ENCODE measurements around the gene UBA1.

UBA1 gene

DNA sequence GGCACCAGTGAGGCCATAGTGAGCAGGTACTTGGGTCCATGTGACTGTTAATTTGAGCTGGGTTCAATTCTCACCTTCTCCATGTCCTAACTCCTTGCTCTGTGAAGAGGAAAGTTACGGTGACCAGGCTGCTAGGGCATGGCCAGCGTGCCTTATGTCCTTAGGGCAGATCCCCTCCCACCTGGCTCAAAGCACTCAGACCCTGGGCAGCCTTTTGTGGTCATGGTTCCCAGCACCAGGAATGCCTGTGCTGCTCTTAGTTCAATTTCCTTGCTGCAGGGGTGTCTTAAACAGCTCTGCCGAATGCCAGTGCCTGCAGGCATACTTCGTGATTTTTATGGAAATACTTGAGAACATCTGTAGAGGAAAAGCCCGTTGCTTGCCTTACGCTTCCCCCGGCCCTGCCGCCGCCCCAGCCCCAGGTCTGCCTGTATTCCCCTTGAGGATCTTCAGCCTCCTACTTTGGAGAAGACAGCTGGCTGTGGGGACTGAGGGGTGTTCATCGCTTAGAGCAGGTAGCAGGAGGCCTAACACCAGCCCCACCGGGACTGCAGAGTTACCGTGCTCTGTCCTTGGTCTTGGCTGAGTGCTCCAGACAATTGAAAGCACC, 21.8 kb downstream of the UBA1 start:
- DNase-seq = no peak

DNA sequence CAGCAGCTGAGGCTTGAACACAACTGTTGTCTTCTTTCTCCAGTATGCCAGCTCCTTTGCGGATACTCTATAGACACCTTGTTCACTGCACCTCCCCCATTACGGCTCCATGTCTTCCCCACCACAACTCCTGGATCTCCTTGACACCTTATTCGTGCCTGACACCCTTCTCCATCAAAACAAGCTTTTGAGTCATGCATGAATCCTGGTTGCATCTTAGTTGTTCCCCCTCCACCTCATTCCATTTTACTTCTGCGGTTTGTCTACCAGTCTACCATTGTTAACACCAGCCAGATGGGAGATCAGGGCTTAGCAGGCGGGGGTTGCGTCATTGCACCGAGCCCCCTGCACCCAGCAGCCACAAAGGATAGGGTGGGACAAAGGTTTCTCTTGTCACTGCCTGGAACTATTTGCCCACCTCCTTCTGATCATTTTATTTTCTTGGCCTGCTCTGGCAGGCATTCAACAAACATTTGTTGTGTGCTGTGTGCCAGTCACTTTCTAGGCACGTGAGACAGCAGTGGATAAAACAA, 22.8 kb downstream of the UBA1 start:
- DNase-seq = no peak

DNA sequence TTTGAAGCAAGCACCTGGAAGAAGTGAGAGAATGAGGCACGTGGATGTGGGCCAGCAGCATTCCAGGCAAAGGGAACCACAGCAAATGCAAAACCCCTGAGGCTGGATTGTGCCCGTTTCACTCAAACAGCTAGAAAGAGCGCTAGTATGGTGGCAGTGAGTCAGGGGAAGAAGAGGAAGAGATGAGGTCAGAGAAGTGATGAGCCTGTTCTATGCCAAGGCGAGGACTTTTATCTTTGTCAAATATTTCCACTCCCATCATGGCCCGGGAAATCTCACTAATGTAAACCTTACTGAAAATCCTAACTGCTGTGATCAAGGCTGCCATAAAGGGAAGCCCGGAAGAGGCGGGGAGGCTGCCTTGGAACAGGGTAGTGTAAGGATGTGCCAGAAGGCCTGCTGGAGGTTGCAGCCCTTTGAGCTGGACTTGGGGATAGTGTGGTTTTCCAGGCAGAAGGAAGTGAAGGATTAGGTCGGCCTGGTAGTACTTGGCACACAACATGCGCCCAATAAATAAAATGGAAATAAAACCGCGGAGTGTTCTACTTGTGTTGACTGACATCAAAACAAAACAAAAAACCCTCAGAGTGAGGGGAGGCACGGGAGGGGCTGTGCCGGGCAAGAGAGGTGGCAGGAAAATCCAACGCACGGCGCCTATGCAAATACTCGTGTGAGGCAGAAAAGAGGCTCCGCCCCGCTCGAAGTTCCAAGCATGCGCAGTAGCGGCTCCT, 23.7 kb downstream of the UBA1 start:
- DNase-seq = no peak

DNA sequence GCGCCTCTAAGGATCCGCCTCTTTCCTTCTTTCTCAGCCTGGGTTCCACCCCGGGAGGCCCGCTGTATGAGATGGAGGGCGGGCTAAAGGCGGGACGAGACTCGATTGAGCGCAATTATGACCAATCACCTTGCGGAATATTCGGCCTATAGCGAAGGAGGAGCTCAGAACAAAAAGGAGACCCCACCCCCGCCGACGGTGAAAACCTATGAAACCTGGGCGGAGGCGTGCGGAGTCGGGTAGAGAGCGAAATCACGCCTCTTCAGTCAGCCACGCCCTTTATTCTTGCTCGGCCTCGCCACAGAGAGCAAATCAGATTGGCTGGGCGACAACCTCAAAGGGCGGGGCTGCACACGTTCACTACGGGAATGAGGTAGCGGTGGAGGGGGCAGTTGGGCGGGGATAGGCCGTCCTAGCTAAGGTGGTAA, 24.2 kb downstream of the UBA1 start:
- DNase-seq = peak; percentile 97

DNA sequence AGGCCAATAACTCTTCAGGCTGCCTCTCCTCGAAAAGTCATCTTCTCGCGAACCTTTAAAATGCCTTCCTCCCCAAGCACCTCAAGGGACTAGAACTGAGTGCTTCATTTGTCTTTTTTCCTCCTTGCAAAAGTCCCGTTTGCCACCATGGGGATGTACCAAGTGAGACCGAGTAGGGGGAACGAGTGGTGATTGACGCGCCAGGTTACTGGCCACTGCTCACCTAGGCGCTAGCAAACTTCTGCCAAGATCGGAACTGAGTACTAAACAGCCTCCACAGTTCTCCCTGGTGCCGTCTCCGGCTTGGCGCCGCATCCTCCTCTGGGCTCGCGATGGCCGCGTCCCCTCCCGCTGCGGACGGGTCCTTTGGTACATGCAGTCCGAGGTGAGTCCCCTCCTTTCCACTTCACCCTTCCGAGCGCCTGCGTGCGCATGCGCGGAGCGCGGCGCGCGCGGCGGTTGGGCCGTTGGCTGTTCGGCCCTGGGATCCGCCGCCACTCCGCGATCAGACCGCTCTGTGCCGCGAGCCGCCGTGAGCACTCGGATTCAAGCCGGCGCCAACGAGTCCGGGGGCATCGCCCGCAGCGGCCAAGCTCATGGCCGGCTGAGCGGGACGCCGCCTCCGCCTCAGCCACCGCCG, 24.8 kb downstream of the UBA1 start, which contains the start of gene CDK16:
Gene CDK16, plus strand, starts transcription at position 402 of the 640 bp plus-strand sequence. CDS start 4,877 bp downstream, outside the sequence.
- DNase-seq = peak; percentile 24 to 55

DNA sequence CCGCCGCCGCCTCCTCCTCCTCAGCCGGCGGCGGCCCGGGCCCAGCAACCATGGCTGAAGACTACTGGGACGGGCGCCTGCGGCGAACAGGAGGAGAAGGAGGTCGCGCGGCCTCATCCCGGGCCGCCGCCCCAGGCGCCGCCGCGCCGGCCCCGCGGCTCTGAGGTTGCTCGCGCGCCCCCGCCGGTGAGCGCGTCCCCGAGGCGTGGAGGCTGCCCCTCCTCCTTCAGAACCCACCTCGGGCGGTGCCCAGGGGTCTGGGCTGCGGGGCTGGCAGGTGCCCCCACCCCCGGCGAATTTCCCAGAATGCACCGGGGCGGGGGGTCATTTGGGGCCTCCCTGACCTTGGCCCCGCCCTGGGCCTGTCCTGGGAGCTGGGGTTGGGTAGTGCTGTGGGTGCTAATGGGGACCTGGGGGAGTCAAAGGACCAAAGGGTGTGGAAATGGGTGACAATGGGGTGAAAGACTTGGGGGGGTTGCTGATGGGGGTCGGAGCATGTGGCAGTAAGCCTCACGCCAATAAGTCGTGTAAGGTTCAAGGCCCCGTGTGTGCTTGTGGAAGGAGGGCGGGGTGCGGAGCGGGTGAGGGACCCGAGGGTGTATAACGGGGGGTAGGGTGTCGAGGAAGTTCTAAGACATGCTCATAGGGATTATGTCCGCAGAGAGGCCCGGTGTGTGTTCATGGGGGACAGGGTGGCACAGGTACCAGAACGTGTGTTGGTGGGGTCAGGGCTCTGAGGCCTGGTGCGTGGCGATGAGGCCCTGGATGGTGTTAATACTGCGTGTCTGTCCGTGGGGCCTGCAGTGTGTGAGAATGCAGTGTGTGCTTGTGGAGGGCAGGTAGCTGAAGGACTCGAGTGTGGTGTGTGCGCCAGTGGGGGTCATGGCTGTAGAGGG, 25.5 kb downstream of the UBA1 start:
- no peak for DNase-seq

DNA sequence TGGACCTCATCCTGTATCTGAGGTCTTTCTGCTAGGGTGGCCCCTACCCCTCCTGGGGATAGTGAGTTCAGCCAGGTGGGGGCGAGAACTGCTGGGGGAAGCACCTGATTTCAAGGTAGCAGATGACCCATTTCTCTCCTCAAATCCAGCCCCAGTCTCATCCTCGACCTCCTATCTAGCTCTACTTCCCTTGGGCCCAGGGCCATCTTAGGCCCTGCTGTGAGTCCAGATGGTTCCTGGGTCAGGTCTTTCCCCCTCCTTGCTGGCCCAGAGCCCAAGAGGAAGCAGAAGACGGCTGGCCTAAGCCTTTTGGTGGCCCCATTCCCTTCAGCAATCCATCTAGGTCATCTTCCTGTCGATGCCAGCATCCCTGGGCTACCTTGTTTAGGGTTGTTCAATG, 28.1 kb downstream of the UBA1 start:
- no peak for DNase-seq

DNA sequence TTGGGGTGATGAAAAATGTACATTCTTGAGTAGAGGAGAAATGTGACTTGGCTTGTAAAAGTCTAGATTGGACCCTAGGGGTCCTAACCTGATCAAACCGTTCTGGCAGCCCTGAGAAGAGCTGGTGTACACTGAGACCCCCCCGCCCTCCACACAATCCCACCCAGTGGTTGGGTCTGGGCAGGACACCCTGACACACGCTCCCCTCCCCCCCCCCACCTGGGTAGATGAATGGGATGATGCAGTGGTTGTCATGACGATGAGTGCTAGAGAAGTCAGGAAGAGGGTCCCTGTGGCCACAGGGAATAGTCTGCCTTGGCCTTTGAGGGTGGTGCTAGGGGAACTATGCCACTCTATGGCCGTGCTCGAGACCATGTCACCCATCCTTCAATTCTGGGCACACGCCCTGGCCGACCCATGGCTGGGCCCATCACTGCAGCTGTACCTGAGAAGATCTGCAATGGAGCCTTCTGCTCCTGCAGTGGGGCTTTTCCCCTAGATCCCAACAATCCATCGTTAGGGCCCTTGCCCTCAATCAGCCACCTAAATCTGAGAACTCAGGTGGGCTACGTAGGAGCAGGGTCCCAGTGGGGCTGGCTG, 29.2 kb downstream of the UBA1 start:
- DNase-seq = no peak

DNA sequence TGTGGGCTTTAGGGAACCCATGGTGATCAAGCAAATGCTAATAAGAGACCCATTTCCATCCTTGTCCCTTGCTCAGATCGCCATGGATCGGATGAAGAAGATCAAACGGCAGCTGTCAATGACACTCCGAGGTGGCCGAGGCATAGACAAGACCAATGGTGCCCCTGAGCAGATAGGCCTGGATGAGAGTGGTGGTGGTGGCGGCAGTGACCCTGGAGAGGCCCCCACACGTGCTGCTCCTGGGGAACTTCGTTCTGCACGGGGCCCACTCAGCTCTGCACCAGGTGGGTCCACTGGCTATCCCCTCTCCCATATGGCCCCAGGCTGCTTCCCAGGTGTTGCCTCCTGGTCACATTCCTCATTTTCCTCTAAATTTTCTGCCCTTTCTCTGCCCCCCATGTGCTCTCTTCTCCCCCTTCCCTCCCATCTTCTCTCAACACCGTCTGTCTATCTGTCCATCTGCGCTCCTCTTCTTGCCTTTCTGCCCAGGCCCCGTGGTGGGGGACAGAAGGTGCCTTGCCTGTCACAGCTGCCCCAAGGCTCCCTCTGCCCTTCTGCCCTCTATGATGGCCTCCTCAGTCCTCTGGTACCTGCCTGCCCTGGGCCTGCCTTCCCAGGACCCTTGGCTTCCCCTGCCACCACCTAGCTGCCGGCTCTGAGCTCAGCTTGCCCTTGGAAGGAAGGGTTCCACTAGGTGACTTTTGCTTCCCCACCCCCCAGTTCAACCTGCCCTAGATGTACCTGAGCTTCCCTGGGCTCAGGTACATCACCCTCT, 30.0 kb downstream of the UBA1 start:
- DNase-seq = no peak

DNA sequence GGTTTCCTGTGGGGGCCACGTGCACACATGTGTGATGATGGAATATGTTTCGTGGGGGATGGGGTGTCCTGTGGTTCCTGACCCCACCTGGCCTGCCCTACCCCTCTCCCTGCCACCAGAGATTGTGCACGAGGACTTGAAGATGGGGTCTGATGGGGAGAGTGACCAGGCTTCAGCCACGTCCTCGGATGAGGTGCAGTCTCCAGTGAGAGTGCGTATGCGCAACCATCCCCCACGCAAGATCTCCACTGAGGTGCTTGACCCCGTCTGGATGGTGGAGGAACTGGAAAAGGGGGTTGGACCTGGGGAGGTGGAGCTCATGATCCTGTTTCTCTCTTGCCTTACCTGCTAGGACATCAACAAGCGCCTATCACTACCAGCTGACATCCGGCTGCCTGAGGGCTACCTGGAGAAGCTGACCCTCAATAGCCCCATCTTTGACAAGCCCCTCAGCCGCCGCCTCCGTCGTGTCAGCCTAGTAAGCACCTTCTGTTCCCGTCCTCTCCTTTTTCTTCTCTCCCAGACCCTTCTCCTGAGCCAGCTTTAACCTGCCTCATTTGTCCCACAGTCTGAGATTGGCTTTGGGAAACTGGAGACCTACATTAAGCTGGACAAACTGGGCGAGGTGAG, 30.8 kb downstream of the UBA1 start:
- DNase-seq = no peak

DNA sequence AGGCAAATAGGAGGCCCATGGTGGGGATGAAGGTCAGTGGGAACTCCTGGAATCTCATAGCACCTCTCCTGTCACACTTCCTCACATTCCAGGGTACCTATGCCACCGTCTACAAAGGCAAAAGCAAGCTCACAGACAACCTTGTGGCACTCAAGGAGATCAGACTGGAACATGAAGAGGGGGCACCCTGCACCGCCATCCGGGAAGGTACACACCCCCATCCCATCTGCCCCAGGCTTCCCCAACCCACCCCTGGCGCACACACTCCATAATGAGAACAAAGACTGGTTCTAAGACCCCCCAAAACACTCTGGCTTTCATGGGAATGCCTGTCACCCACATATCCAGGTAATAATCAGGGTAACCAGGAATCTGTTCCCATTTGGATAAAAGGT, 31.3 kb downstream of the UBA1 start:
- no peak for DNase-seq

DNA sequence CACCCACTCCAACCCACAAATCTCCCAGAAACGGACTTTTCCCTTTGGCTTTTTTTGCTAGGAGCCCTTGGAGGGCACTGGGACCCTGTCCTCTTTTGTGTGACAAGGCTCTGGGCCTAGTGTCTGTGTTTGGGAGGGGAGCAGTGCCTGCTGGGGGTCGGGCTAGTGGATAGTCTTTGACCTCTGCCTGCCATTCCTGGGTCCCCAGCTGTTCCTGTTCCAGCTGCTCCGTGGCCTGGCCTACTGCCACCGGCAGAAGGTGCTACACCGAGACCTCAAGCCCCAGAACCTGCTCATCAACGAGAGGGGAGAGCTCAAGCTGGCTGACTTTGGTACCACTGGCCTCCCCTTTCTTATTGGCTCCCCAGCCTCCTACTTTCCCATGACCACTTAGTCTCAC, 32.4 kb downstream of the UBA1 start:
- no peak for DNase-seq

DNA sequence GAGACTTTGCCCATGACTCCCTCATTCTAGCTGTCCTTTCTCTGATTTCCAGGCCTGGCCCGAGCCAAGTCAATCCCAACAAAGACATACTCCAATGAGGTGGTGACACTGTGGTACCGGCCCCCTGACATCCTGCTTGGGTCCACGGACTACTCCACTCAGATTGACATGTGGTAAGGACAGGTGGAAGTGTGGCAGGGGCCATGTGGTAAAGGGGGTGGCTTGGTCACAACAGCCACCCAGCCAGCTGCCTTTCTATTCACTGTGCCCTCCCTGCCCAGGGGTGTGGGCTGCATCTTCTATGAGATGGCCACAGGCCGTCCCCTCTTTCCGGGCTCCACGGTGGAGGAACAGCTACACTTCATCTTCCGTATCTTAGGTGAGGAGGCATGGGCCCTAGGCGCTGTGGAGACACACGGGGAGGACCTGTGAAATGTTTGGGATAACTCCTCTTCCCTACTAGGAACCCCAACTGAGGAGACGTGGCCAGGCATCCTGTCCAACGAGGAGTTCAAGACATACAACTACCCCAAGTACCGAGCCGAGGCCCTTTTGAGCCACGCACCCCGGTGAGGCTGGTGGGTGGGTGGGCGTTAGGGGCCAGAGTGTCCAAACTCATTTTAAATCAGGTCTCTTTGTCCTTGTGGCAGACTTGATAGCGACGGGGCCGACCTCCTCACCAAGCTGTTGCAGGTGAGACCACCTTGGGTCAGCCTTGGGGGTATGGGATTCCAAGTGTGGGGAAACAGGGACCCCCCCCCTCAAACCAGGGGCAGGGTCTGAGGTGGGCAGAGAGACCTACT, 33.1 kb downstream of the UBA1 start:
- DNase-seq = no peak

DNA sequence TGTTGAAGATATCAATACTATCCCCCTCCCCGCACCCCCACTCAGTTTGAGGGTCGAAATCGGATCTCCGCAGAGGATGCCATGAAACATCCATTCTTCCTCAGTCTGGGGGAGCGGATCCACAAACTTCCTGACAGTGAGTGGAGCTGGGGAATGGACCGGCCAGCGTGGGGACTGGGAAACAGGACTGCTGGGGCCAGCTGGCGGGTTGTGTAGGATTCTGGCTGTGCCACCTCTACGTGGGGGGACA, 33.6 kb downstream of the UBA1 start:
- no peak for DNase-seq

DNA sequence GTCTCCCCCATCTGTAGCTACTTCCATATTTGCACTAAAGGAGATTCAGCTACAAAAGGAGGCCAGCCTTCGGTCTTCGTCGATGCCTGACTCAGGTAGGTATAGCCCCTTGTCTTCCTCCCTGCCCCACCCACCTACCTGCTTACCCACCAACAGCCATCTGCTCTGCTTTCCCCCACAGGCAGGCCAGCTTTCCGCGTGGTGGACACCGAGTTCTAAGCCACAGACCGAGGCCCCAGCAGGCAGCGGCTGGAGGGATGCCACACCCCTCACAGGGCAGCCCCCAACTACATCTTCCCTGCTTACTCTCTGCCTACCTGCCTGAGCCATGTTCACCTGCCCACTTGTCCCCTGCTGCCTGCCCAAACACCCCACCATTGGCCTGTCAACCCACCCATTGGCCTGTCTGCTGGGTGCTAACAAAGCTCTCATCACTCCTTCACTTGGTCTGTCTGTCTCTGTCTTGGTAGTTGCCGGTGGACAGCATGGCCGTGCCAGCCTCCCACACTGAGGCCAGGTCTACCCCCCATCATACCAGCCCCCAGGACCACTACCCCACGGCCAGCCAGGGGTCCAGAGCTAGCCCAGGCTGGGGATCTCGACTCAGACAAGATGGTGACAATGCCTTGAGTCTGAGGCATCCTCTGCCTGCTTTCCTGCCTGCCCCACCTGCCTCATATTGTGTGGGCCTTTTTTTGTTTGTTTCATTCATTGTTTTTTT, 35.1 kb downstream of the UBA1 start:
- no peak for DNase-seq

DNA sequence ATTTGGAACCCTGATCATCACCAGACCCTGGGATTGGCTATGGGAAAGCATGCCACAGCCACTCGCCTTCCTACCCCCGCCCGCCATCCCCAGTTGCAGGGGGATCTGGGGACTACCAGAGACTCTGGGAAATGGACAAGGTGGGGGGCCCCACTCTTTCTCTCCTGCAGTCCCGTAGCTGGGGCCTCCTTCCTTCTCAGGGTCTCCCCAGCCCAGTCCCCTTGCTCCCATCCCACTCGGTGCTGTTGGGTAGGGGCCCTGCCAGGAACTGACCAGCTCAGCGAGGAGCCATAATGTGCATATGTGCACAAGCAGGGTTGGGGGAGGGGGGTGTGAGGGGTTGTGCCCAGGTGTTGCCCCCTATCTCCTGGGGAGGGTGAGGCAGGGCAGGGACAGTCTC, 35.8 kb downstream of the UBA1 start:
- no peak for DNase-seq

DNA sequence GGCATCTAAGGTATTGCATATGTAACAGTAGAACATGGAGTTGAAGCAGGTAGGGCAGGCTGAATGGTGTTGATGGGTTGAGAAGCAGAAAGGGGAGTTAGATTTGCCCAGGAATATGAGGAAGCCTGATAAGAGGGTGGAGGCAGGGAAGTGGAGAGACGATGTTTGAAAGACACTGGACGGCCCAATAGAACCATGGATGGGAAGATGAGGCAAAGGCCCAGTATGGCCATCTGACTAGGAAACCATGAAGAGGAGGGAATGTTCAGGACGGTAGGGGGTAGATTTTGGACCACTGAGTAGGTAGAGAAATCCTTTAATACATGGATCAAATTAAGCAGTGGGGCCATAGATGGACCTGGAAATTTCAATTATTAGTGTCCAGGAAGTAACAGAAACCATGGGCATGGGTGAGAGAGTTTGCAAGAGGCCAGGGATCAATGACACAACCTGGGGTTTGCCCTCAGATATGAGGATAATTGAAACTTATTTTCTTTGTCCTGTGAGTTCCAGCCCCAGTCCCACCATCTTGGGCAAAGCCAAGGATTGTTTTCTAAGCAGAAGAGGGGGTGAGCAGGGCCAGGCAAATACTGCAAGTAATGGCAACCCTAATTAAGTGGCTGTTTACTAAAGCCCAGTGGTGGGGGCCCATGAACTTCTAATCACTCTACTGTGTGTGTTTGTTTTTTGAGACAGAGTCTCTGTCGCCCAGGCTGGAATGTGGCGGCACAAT, 36.7 kb downstream of the UBA1 start:
- no peak for DNase-seq

DNA sequence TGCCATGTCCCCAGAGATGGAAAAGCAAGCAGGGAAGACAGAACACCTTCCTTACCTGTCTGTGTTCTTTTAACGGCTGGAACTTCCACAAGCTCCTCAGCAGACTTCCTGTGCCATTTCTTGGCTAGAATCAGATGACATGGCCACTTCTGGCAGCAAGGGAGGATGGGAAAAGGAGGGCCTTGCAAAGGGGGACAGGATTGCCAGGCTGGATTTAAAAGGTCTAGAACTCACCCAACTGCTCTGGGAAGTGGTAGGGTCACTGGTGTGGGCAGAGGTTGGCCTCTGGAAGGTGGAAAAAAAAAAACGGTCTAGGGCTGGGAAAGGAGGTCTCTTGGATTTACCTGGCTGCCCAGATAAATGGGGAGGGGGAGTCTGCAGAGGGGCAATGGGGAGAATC, 37.5 kb downstream of the UBA1 start:
- DNase-seq = no peak

DNA sequence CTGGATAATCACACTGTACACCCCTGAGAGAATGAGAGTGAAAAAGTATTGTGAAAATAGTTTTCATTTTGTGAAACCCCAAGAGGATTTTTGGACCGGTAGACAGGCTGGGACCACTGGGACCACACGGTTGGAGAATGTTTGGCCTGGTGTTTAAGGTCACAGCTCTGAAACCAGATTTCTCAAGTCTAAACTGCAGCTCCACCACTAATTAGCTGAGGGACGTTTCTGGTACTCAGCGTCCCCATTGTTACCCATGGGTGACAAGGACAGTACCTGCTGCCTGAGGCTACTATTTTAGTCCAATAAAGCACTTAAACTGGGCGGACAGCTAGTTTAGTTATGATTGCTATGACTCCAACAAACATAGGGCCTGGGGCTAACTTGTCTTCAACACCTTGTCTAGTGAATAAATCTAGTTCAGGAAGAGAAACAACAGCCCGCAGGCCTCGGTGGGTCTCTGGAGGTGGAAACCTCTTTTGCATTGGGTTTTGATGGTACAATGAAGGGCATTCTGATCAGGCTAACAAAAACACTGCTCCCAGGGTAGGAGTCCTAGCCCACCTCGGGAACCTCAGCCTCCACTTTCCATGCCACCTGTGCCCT, 38.7 kb downstream of the UBA1 start:
- DNase-seq = no peak
